Glutamatergic neuron (in vitro differentiated cells): ENCODE results near the gene CTDSP1. TPM values are rescaled to one million over a fixed set of nuclear protein-coding genes. Genes with fewer than 3 reads are reported as not detected.

Experiments
- DNase-seq: peaks from one replicate; pipeline ENCODE4 v3.0.0; 2022
- H3K27ac Mint-ChIP-seq: one replicate; pipeline ENCODE4 v1.8.0; 2020; ENCODE audit warnings: mild to moderate bottlenecking, mixed read lengths, inconsistent platforms; ENCODE audit not compliant: unreplicated experiment
- H3K27me3 Mint-ChIP-seq: one replicate; pipeline ENCODE4 v1.8.0; 2020; ENCODE audit warnings: mild to moderate bottlenecking, moderate library complexity, mixed read lengths, inconsistent platforms; ENCODE audit not compliant: unreplicated experiment
- H3K36me3 Mint-ChIP-seq: one replicate; pipeline ENCODE4 v1.8.0; 2020; ENCODE audit warnings: mild to moderate bottlenecking, mixed read lengths, inconsistent platforms; ENCODE audit not compliant: unreplicated experiment
- H3K4me1 Mint-ChIP-seq: one replicate; pipeline ENCODE4 v1.8.0; 2020; ENCODE audit warnings: mild to moderate bottlenecking, low read depth, mixed read lengths, inconsistent platforms; ENCODE audit not compliant: unreplicated experiment
- H3K4me3 Mint-ChIP-seq: one replicate; pipeline ENCODE4 v1.8.0; 2020; ENCODE audit warnings: mild to moderate bottlenecking, mixed read lengths, inconsistent platforms; ENCODE audit not compliant: unreplicated experiment
- H3K9me3 Mint-ChIP-seq: one replicate; pipeline ENCODE4 v1.8.0; 2020; ENCODE audit warnings: mild to moderate bottlenecking, moderate library complexity, mixed read lengths, inconsistent platforms; ENCODE audit not compliant: unreplicated experiment
- total RNA-seq: library from RNA; stranded (reverse); fragmentation: NEBNext Ultra II Directional; extraction: Animal tissue kit (Norgen Biotek cat#: 25700); gene quantifications from one replicate; pipeline ENCODE4 v1.2.1, GENCODE V29; 2021; ENCODE audit not compliant: unreplicated experiment
- TF ChIP-seq, protein P1 (sequence below): fragments of 200-600 bp; sonication (generic); IDR thresholded peaks from one replicate; pipeline ENCODE4 v1.5.0; 2021; ENCODE audit not compliant: partially characterized antibody, unreplicated experiment

The CTDSP1 gene
- total RNA-seq, 1 donor from 2014 or later, result 9.7 TPM

DNA sequence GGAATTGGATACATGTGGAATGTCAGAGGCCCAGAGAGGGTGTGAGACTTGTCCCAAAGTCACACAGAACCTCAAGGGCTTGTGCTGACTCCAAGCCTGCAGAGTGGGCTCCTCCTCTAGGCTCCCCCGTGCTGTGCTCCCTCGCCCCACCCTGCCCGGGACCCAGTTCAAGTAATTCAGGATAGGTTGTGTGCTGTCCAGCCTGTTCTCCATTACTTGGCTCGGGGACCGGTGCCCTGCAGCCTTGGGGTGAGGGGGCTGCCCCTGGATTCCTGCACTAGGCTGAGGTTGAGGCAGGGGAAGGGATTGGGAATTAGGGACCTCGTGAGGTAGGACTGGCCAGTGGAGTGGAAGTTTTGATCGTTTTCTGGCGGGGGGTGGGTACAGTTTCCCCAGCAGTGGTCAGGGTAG, 2.8 kb downstream of the CTDSP1 start:
- no peak overlapping the region for H3K27ac Mint-ChIP-seq

DNA sequence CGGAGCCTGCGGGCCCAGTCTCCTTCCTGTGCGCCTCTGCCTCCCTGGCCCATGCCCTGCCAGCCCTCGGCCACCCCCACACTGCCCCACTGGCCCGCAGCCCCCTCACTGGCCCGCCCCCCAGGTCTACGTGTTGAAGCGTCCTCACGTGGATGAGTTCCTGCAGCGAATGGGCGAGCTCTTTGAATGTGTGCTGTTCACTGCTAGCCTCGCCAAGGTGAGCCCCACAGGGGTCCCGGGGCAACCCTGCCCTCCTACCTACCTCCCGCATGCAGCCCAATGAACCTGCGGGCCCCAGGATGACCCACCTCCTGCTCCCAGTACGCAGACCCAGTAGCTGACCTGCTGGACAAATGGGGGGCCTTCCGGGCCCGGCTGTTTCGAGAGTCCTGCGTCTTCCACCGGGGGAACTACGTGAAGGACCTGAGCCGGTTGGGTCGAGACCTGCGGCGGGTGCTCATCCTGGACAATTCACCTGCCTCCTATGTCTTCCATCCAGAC, 3.3 kb downstream of the CTDSP1 start:
- peaks cover 13% of the 10 kb centered on the region for H3K27me3 Mint-ChIP-seq
- H3K9me3 Mint-ChIP-seq, result peaks cover 6% of the 10 kb centered on the region
- H3K4me1 Mint-ChIP-seq, result peaks cover 18% of the 10 kb centered on the region
- no peak for DNase-seq
- no peak overlapping the region for H3K27ac Mint-ChIP-seq
- H3K36me3 Mint-ChIP-seq, result no peaks in the 10 kb centered on the region
- TF ChIP-seq, protein P1, sequence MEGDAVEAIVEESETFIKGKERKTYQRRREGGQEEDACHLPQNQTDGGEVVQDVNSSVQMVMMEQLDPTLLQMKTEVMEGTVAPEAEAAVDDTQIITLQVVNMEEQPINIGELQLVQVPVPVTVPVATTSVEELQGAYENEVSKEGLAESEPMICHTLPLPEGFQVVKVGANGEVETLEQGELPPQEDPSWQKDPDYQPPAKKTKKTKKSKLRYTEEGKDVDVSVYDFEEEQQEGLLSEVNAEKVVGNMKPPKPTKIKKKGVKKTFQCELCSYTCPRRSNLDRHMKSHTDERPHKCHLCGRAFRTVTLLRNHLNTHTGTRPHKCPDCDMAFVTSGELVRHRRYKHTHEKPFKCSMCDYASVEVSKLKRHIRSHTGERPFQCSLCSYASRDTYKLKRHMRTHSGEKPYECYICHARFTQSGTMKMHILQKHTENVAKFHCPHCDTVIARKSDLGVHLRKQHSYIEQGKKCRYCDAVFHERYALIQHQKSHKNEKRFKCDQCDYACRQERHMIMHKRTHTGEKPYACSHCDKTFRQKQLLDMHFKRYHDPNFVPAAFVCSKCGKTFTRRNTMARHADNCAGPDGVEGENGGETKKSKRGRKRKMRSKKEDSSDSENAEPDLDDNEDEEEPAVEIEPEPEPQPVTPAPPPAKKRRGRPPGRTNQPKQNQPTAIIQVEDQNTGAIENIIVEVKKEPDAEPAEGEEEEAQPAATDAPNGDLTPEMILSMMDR, result no peak
- H3K4me3 Mint-ChIP-seq, result no peak overlapping the region

More for the DNA sequence above, 2.8 kb downstream of the CTDSP1 start:
- TF ChIP-seq, protein P1, result no peak
- no peak for DNase-seq
- no peaks in the 10 kb centered on the region for H3K36me3 Mint-ChIP-seq
- H3K27me3 Mint-ChIP-seq, result peaks cover 17% of the 10 kb centered on the region
- peaks cover 9% of the 10 kb centered on the region for H3K9me3 Mint-ChIP-seq
- H3K4me3 Mint-ChIP-seq, result no peak overlapping the region
- peaks cover 18% of the 10 kb centered on the region for H3K4me1 Mint-ChIP-seq

DNA sequence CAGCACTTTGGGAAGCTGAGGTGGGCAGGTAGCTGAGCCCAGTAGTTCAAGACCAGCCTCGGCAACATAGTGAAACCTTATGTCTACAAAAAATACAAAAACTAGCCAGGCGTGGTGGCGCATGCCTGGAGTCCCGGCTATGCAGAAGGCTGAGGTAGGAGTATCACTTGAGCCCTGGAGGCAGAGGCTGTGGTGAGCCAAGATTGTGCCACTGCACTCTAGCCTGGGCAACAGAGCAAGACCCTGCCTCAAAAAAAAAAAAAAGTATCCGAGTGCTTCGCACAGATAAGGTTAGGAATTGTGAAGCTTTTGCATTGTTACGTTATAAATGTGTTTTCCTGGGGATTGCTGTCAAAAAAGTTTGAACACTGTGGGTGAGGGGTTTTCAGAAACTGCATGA, 4.1 kb downstream of the CTDSP1 start:
- no peak for DNase-seq
- TF ChIP-seq, protein P1, result no peak
- no peaks in the 10 kb centered on the region for H3K36me3 Mint-ChIP-seq
- H3K4me1 Mint-ChIP-seq, result peaks cover 18% of the 10 kb centered on the region
- peaks cover 13% of the 10 kb centered on the region for H3K27me3 Mint-ChIP-seq
- H3K4me3 Mint-ChIP-seq, result peak overlapping the region; percentile 34
- H3K27ac Mint-ChIP-seq, result no peak overlapping the region
- peaks cover 5% of the 10 kb centered on the region for H3K9me3 Mint-ChIP-seq

DNA sequence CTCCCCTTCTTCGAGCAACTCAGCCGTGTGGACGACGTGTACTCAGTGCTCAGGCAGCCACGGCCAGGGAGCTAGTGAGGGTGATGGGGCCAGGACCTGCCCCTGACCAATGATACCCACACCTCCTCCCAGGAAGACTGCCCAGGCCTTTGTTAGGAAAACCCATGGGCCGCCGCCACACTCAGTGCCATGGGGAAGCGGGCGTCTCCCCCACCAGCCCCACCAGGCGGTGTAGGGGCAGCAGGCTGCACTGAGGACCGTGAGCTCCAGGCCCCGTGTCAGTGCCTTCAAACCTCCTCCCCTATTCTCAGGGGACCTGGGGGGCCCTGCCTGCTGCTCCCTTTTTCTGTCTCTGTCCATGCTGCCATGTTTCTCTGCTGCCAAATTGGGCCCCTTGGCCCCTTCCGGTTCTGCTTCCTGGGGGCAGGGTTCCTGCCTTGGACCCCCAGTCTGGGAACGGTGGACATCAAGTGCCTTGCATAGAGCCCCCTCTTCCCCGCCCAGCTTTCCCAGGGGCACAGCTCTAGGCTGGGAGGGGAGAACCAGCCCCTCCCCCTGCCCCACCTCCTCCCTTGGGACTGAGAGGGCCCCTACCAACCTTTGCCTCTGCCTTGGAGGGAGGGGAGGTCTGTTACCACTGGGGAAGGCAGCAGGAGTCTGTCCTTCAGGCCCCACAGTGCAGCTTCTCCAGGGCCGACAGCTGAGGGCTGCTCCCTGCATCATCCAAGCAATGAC, 4.8 kb downstream of the CTDSP1 start:
- TF ChIP-seq, protein P1, result no peak
- no peaks in the 10 kb centered on the region for H3K36me3 Mint-ChIP-seq
- peak overlapping the region; percentile 34 for H3K4me3 Mint-ChIP-seq
- peaks cover 13% of the 10 kb centered on the region for H3K27me3 Mint-ChIP-seq
- H3K4me1 Mint-ChIP-seq, result peaks cover 18% of the 10 kb centered on the region
- H3K9me3 Mint-ChIP-seq, result peaks cover 5% of the 10 kb centered on the region
- no peak for DNase-seq
- H3K27ac Mint-ChIP-seq, result peak overlapping the region; percentile 84

DNA sequence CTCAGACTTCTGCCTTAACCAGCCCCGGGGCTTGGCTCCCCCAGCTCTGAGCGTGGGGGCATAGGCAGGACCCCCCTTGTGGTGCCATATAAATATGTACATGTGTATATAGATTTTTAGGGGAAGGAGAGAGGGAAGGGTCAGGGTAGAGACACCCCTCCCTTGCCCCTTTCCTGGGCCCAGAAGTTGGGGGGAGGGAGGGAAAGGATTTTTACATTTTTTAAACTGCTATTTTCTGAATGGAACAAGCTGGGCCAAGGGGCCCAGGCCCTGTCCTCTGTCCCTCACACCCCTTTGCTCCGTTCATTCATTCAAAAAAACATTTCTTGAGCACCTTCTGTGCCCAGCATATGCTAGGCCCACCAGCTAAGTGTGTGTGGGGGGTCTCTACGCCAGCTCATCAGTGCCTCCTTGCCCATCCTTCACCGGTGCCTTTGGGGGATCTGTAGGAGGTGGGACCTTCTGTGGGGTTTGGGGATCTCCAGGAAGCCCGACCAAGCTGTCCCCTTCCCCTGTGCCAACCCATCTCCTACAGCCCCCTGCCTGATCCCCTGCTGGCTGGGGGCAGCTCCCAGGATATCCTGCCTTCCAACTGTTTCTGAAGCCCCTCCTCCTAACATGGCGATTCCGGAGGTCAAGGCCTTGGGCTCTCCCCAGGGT, 5.5 kb downstream of the CTDSP1 start:
- peak overlapping the region; percentile 84 for H3K27ac Mint-ChIP-seq
- TF ChIP-seq, protein P1, result no peak
- peaks cover 18% of the 10 kb centered on the region for H3K4me1 Mint-ChIP-seq
- H3K4me3 Mint-ChIP-seq, result peak overlapping the region; percentile 86
- peaks cover 5% of the 10 kb centered on the region for H3K9me3 Mint-ChIP-seq
- no peak for DNase-seq
- peaks cover 13% of the 10 kb centered on the region for H3K27me3 Mint-ChIP-seq
- H3K36me3 Mint-ChIP-seq, result no peaks in the 10 kb centered on the region
